GM19023 (cell line): ENCODE measurements around the gene ZNF273.

Source experiments
- ATAC-seq: cut with Tn5 transposase; IDR thresholded peaks from one replicate; pipeline ENCODE4 v1.9.1; 2021; ENCODE audit warnings: mild to moderate bottlenecking, moderate library complexity; ENCODE audit not compliant: unreplicated experiment

The ZNF273 gene

DNA sequence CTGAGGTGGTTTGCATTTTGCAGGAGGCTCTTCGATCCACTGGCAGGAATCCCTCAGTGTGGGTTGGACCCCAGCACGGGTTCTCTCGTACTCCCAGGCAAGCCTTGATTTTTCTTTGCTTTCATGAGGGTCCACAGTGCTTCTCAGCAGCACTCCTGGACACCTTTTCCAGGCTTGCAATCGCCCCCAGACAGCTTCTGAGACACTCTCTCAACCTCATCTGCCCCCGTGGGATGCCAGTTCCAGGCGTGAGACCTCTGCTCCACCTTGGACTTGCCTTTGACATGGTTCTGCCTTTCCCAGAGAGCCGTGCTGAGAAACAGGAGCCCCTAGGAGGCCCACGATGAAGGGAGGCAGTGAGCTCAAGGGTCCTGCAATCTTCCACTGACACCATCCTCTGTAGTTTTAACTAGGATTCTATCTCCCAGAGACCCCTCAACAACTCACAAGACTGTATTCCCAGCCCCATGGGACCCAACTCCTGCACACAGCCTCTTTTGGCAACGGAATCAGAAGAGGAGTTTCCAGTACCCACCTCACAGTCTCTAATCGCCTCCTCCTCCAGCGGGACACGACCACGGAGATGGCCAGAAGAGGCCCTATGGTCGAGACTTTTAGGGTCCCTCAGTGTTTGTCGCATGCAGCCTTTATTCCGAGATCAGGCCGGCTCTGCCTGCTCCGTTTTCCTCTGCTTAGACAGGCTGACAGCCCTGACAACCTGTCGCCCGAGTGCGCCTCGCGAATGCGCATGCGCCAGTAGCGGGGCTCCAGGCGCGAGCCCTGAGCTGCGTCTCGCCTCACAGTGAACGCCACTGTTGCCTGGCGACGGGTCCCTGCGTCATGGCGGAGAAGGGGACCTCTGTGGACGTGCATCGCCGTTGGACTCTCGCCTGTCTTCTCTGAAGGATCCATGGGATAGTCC, 26.0 kb upstream of the ZNF273 start:
- peak; percentile 71 for ATAC-seq

GRCh38 chr7:64877714-64878610, 25.1 kb upstream of the ZNF273 start:
- no peak for ATAC-seq

DNA sequence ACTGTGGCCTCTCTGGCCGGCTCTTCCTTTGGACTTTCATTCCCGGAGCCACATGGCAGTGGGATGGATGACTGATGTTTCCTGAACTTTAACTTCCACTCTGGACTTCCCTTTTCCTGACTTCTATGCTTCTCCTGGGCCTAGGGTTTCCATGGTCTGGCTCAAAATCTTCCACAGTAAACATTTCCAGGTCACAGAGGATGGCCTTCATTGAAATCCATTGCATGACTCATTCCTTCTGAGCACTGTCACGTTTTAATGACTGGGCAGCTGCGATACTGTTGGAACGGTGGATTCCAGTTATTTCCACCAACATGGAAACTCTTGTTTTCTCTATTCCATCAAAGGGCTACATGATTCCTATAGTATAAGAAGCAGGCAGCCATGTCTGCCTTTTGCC, 24.4 kb upstream of the ZNF273 start:
- ATAC-seq: no peak

DNA sequence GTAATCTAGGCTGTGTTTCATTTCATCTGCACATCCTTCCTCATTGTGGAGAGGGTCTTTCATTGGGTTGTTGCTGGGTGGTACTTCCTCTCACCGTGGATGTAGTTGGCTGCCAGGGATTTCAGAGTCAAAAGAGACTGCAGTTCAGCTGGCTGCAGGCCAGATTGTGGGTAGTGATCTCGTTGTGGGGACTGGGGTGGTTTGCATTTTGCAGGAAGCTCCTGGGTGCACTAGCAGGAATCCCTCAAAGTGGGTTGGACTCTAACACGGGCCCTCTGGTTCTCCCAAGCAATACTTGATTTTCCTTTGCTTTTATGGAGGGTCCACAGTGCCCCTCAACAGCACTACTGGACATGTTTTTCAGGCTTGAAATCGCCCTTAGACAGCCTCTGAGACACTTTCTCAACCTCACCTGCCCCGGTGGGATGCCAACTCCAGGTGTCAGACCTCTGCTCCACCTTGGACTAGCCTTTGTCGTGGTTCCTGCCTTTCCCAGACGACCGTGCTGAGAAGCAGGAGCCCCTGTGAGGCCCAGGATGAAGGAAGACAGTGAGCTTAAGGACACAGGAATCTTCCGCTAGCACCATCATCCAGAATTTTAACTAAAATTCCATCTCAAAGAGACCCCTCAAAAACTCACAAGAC, 23.9 kb upstream of the ZNF273 start:
- ATAC-seq: no peak

DNA sequence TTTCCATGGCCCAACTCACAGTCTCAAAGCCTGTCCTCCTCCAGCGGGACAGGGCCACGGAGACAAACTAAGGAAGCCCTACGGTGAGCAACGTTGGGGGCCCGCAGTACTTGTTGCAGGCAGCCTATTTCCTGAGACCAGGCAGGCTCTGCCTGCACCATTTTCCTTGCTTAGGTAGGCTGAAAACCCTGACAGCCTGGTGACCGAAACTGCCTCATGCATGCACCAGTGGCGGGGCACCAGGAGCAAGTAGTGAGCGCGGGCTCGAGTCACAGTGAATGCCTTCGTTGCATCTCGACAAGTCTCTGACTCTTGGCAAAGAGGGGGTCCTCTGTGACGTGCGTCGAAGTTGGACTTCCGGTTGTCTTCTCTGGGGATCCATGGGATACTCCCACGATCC, 23.3 kb upstream of the ZNF273 start:
- no peak for ATAC-seq

DNA sequence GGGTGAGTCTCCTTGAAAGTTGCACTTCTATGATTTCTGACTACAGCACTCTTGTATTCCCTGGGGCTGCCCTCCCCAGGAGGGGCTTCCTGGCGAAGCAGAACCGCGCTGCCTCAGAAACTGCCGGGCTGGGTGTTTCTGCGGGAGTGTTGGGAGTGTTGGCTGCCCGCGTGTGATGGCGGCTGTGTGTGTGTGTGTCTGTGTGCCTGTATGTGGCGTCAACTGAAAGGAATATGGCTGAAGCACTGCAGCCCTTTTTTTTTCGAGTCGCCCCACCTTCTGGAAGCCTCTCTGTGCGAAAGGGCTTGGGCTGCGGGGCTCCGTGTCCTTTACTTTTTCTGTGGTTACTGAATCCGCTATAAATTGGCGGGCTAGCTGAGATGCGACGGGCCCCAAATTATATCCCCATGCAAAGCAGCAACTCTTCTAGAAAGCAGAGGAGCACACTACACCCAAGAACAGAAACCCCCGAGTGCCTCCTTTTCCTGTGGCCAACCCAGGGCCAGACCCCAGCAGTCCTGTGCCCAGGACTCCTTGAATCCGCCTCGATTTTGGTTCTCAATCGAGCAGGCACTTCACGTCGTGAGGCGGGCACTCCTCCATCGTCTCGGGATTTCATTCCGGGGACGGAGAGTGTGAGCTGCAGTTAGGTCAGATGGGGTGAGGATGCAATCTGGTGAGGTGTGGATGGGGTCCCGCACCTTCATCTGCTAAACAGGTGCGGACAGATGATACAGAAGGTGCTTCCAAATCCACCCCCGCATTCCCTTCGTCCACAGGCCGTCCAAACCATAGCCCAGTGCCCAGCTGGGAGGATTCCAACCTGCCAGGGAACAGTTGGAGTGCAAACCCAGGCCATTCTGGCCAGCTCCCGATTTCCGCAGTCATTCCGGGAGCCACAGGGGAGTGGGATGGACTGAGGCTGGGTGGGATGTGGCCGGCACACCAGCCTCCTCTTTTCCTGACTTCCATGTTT, 22.5 kb upstream of the ZNF273 start:
- ATAC-seq: no peak

DNA sequence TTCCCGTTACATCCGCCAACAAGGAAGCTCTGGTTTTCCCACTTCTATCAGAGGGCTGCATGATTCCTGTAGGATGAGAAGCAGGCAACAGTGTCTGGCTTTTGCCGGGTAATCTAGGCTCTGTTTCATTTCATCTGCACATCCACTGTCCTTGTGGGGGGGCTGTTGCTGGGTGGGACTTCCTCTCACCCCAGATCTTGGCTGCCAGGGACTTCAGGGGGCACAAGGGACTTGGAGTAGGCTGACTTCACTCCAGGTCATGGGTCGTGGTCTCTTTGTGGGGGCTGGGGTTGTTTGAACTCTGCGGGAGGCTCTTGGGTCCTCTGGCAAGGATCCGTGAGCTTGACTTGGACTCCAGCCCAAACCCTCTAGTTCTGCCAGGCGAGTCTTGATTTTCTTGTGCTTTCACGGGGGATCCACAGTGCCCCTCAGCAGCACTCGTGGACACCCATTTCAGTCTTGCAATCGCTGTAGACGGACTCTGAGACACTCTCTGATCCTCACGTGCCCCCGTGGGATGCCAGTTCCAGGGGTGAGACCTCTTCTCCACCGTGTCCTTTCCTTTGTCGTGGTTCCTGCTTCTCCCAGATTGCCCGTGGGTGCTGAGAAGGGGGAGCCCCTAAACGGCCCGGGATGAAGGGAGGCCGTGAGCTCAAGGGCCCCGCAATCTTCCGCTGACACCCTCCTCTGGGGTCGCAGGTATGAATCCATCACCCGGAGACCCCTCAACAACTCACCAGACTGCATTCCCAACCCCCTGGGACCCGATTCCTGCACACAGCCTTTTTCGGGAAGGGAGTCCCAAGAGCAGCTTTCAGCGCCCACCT, 21.4 kb upstream of the ZNF273 start:
- no peak for ATAC-seq

- no peak for ATAC-seq
Observed at GRCh38 chr7:64882341-64883112, 20.5 kb upstream of the ZNF273 start.

DNA sequence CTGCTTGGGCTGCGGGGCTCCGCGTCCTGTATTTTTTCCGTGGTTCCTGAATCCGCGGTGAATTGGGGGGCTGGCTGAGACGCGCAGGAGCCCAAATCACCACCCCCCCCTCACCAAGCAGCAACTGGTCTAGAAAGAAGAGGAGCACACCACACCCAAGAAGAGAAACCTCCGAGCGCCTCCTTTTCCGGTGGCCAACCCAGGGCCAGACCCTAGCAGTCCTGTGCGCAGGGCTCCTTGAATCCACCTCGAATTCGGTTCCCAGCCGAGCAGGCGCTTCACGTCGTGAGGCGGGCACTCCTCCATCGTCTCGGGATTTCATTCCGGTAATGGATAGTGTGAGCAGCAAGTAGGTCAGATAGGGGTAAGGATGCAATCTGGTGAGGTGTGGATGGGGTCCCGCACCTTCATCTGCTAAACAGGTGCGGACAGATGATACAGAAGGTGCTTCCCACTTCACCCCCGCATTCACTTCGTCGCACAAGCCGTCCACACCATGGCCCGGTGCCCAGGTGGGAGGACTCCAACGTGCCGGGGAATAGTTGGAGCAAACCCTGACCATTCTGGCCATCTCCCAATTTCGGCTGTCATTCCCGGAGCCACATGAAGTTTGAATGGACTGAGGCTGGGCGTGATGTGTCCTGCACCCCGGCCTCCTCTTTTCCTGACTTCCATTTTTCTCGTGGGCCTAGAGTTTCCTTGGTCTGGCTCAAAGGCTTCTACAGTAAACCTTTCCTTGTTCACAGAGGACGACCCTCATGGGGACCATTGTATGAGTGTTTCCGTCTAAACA, 19.8 kb upstream of the ZNF273 start:
- no peak for ATAC-seq

DNA sequence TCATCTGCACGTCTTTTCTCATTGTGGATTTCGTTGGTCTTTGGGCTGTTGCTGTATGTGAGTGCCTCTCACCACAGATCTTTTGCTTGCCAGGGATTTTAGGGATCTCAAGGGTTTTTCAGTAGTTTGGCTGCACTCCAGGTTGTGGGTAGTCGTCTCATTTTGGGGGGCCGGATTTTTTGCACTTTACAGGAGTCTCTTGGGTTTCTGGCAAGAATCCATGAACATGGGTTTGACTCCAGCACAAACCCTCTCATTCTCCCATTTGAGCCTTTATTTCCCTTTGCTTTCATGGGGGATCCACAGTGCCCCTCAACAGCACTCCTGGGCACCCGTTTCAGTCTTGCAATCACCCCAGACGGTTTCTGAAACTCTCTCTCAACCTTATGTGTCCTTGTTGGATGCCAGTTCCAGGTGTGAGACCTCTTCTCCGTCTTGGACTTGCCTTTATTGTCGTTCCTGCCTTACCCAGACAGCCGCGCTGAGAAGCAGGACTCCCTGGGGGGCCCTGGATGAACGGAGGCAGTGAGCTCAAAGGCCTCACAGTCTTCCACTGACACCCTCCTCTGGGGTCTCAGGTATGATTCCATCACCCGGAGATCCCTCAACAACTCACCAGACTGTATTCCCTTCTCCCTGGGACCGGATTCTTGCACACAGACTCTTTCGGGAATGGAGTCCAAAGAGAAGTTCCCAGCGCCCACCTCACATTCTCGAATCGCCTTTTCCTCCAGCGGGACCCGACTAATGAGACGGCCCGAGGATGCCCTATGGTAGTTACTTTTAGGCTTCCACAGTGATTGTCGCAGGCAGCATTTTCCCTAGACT, 18.8 kb upstream of the ZNF273 start:
- no peak for ATAC-seq

DNA sequence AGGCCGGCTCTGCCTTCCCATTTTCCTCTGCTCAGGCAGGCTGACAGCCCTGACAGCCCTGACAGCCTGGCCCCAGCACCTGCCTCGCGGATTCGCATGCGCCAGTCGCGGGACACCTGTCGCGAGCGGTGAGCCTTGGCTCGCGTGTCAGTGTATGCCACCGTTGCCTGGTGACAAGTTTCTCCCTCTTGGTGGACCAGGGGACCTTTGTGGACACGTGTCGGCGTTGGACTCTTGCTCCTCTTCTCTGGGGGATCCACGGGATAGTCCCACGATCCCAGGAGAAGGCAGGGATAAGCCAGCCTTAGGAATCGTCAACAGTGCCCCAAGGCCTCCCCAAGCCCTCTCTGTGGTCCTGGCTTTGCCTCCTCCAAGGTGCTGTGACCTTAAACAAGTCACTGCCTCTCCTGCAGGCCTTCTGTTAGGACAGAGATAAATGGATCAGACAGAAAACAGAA, 18.1 kb upstream of the ZNF273 start:
- no peak for ATAC-seq

DNA sequence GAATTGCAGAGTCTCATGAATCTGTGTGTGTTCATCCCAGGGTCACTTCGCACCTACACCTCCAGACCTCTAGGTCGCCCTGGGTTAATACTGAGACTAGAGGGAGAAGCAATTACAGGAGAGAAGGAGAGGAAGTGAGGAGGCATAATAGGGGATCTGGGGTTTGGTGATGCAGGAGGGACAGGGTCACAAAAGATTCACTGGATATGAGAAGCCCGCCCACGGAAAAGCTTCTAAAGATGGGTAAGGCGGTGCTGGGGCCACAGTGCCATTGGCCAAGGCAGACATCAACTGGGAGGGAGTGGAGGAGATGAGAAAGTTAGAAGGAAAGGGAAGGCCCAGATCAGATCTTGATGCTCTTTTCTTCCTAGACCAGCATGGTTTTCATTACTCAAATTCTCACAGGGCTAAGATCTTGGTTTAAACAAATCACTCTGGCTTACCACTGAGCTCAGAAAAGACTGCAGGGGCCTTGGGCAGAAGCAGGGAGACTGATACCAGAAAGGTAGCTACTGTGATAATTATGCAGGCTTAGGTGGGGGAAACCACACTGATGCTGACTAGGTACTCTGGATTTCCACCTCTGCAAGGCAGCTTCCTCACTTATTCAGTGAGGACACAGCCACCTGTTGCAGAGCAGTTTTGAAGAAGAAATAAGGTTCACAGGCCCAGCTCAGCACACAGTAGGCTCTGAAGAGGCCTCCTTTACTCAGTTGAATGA, 17.4 kb upstream of the ZNF273 start:
- no peak for ATAC-seq

DNA sequence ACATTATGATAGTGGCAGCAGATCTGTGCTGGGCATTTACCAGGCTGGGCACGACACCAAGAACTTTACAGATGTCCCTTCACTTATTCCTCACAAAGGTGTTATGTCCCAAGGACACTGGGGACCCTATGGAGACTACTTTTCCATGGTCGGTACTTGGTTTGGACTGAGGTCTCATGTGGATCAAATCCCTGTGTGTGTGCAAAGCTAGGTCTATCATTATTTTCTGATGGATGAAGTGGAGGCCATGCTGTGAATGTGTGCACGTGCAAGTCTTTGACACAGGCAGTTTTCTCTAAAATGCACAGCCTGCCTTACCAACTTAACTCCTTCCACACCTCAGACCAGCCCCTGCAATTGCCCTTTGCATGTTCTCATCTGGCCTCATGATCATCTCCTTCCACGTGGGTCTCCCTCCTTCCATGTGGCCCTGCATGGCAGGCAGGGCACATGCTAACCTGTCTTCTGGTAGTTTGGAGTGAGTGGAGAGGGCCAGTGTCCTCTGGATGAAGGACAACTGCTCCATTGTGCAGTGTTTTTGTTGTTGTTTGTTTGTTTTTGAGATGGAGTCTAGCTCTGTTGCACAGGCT, 16.0 kb upstream of the ZNF273 start:
- ATAC-seq: no peak

- peak; percentile 53 for ATAC-seq
Observed at GRCh38 chr7:64887756-64888508, 15.1 kb upstream of the ZNF273 start.

GRCh38 chr7:64888561-64888900, 14.5 kb upstream of the ZNF273 start:
- no peak for ATAC-seq
